A673 (cell line): ENCODE data around the gene ST6GALNAC4.

Source experiments
- CTCF ChIP-seq: fragments of 300-800, 200-600 bp; sonication (generic); conservative IDR thresholded peaks from 2 replicates; pipeline ENCODE4 v1.5.1; 2017; ENCODE audit warnings: low read depth, mild to moderate bottlenecking, antibody characterized with exemption, low read length, moderate library complexity, mixed read lengths
- EZH2 ChIP-seq: fragments of 200-600 bp; sonication (generic); IDR thresholded peaks from 2 replicates; pipeline ENCODE4 v1.6.1; 2017; ENCODE audit warnings: borderline replicate concordance, low read depth, mild to moderate bottlenecking, mixed read lengths, antibody characterized with exemption, low read length; ENCODE audit not compliant: poor library complexity, severe bottlenecking

- no peak for TF ChIP-seq EZH2
- no peak for TF ChIP-seq CTCF
Measured at GRCh38 chr9:127903557-127904475, 13.0 kb downstream of the ST6GALNAC4 start.
